ENCODE results near the gene ITPR2. TPM values are rescaled to one million over a fixed set of nuclear protein-coding genes. Genes with fewer than 3 reads are reported as not detected.

ITPR2 gene
- total RNA-seq, 1 experiment from 2014 or later = 26.0 TPM

DNA sequence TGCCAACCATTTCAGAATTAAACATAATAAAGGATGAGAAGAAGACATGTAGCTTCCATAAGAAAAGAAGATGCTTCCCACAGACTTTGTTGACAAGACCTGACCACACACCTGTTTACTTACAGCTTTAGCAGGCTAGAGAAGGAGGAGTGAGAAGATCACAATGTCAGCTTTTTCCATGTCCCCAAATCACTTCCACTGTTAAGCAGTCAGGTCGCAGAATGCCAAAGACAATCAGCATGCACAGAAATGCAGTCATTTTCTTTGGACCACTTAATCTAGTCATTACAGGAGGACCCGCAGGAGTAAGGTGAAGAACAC is 322.7 kb downstream of the ITPR2 start:
- Histone ChIP-seq H3K9me2 (ENCODE audit: insufficient read depth) (no peaks in the 10 kb centered on the region), H3K4me3 (no peak overlapping the region), H3K79me2 (ENCODE audit: low read depth) (no peaks in the 10 kb centered on the region), H4K20me1 (ENCODE audit: insufficient read depth) (no peaks in the 10 kb centered on the region), H3K9me3 (ENCODE audit: insufficient read depth, low read depth) (no peaks in the 10 kb centered on the region), H3K27me3 (ENCODE audit: insufficient read depth, low read depth) (no peaks in the 10 kb centered on the region), H2AFZ (no peak overlapping the region), H3F3A (ENCODE audit: insufficient read depth, low read depth) (no peaks in the 10 kb centered on the region), H3K4me2 (no peak overlapping the region), H3K36me3 (ENCODE audit: low read depth) (no peaks in the 10 kb centered on the region), H3K27ac (no peak overlapping the region), H3K4me1 (replicated peaks; ENCODE audit: insufficient read depth) (no peaks in the 10 kb centered on the region)
- no peak for TF ChIP-seq EZH2 (IDR thresholded peaks at IDR 0.05; ENCODE audit: low read depth)
- TF ChIP-seq, protein P1, sequence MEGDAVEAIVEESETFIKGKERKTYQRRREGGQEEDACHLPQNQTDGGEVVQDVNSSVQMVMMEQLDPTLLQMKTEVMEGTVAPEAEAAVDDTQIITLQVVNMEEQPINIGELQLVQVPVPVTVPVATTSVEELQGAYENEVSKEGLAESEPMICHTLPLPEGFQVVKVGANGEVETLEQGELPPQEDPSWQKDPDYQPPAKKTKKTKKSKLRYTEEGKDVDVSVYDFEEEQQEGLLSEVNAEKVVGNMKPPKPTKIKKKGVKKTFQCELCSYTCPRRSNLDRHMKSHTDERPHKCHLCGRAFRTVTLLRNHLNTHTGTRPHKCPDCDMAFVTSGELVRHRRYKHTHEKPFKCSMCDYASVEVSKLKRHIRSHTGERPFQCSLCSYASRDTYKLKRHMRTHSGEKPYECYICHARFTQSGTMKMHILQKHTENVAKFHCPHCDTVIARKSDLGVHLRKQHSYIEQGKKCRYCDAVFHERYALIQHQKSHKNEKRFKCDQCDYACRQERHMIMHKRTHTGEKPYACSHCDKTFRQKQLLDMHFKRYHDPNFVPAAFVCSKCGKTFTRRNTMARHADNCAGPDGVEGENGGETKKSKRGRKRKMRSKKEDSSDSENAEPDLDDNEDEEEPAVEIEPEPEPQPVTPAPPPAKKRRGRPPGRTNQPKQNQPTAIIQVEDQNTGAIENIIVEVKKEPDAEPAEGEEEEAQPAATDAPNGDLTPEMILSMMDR (conservative IDR thresholded peaks at IDR 0.05) = no peak
- CTCF ChIA-PET = interaction anchor here (0.6 kb wide), 1 partner anchor 234 kb away, joined by 3 read pairs; no protein-coding TSS in a partner anchor
- POLR2A ChIA-PET (ENCODE audit: unreplicated experiment) = interaction anchor here (0.7 kb wide), 1 partner anchor 703 kb away, joined by 6 read pairs; no protein-coding TSS in a partner anchor
- DNase-seq = no peak
- intact Hi-C loops (cut with micrococcal nuclease; ENCODE audit: unreplicated experiment) = no loop called here
- no TSS peak for BruUV-seq (replicated peaks)

DNA sequence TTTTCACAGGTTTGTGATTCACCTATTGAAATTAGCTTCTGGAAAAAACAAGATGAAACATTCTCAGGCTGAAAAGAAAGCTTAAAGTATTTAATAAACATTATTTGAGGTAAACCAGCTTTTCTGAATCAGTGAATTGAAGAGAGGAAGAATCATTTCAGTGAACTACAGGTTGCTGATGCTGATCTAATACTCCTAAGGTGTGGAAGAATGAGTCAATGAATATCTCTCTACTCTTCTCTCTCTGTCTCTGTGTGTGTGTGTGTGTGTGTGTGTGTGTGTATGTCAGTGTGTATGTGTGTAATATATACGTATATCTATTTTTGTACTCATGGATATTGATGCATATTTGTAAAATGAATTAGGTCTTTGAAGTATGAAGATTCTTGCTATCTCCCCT is 325.4 kb downstream of the ITPR2 start:
- ChIA-PET CTCF (no interaction called here), POLR2A (ENCODE audit: unreplicated experiment) (no interaction called here)
- Histone ChIP-seq H3K27ac (no peak overlapping the region), H3K79me2 (ENCODE audit: low read depth) (no peaks in the 10 kb centered on the region), H3K4me2 (no peak overlapping the region), H4K20me1 (ENCODE audit: insufficient read depth) (no peaks in the 10 kb centered on the region), H3K27me3 (ENCODE audit: insufficient read depth, low read depth) (no peaks in the 10 kb centered on the region), H3F3A (ENCODE audit: insufficient read depth, low read depth) (no peaks in the 10 kb centered on the region), H3K36me3 (ENCODE audit: low read depth) (no peaks in the 10 kb centered on the region), H3K9me2 (ENCODE audit: insufficient read depth) (no peaks in the 10 kb centered on the region), H3K4me3 (no peak overlapping the region), H3K4me1 (replicated peaks; ENCODE audit: insufficient read depth) (no peaks in the 10 kb centered on the region), H3K9me3 (ENCODE audit: insufficient read depth, low read depth) (no peaks in the 10 kb centered on the region), H2AFZ (no peak overlapping the region)
- BruUV-seq (replicated peaks) = no TSS peak
- no peak for DNase-seq
- TF ChIP-seq, protein P1 (conservative IDR thresholded peaks at IDR 0.05) = no peak
- TF ChIP-seq EZH2 (IDR thresholded peaks at IDR 0.05; ENCODE audit: low read depth) = no peak
- intact Hi-C loops (cut with micrococcal nuclease; ENCODE audit: unreplicated experiment) = no loop called here

DNA sequence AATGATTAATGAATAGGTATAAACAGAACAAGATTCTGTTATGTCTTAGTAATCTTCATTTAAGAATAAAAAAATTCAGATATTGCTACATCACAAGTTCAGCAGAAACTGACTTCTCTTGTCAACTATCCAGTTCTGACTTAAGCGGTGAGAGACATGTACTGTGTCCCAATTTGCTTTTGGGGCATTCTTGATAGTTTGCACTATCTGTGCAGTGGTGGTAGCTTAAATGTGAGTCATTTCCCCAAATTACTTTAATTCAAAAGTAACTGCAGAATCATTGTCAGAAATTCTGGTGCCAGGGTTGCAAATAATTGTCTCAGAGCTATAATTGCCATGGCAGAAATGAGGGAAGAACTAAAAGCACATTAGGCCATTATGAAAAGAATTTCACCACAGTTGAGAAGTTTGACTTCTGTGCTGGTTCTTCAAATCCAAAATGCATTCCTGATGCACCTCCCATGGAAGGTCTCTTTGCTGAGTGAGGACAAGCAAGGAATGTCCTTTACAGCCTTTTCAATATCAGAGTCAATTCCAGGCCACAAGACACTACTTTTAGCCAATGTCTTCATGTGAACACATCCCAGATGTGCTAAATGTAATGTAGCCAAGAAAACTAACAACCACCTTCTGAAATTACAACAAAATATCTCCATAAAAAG is 332.9 kb downstream of the ITPR2 start:
- no TSS peak for BruUV-seq (replicated peaks)

More for the DNA sequence above, 332.9 kb downstream of the ITPR2 start:
- Histone ChIP-seq H3K9me3 (ENCODE audit: insufficient read depth, low read depth) (no peaks in the 10 kb centered on the region), H3K4me2 (no peak overlapping the region), H2AFZ (no peak overlapping the region), H3K27ac (no peak overlapping the region), H3K79me2 (ENCODE audit: low read depth) (no peaks in the 10 kb centered on the region), H3K4me3 (no peak overlapping the region), H3K4me1 (replicated peaks; ENCODE audit: insufficient read depth) (no peaks in the 10 kb centered on the region), H3K9me2 (ENCODE audit: insufficient read depth) (no peaks in the 10 kb centered on the region), H3F3A (ENCODE audit: insufficient read depth, low read depth) (peaks cover 5% of the 10 kb centered on the region; the same call in 1 of the 2 replicates), H3K27me3 (ENCODE audit: insufficient read depth, low read depth) (no peaks in the 10 kb centered on the region), H3K36me3 (ENCODE audit: low read depth) (no peaks in the 10 kb centered on the region), H4K20me1 (ENCODE audit: insufficient read depth) (no peaks in the 10 kb centered on the region)
- POLR2A ChIA-PET (ENCODE audit: unreplicated experiment) = no interaction called here
- intact Hi-C loops (cut with micrococcal nuclease; ENCODE audit: unreplicated experiment) = no loop called here
- no peak for TF ChIP-seq EZH2 (IDR thresholded peaks at IDR 0.05; ENCODE audit: low read depth)
- TF ChIP-seq, protein P1 (conservative IDR thresholded peaks at IDR 0.05) = no peak
- CTCF ChIA-PET = no interaction called here
- no peak for DNase-seq

Data from PC-9 (cell line).